SK-N-MC (cell line): ENCODE data around the gene CNPY2.
"Not testable (repeated sequence)": the region's sequence is repeated elsewhere in the genome, so short reads cannot be mapped to it uniquely, and the experiment has no call there.

Experiments
- DNase-seq: peaks from one replicate; pipeline ENCODE4 v3.0.0-alpha.2; 2011; ENCODE audit warnings: low read depth, low spot score
- H3K27ac ChIP-seq: fragments of 200-600 bp; sonication (generic); 2 replicates; pipeline ENCODE4 v1.5.1; 2016; ENCODE audit warnings: mixed run types
- H3K36me3 ChIP-seq: fragments of 200-600 bp; sonication (generic); 2 replicates; pipeline ENCODE4 v1.6.1; 2017; ENCODE audit warnings: antibody characterized with exemption, low read length, mixed read lengths; ENCODE audit not compliant: insufficient read depth
- H3K4me3 ChIP-seq: fragments of 200-600 bp; sonication (generic); 2 replicates; pipeline ENCODE4 v1.5.1; 2016
- H3K9ac ChIP-seq: fragments of 200-600 bp; sonication (generic); 2 replicates; pipeline ENCODE4 v1.8.0; 2017; ENCODE audit warnings: mixed run types, mixed read lengths; ENCODE audit not compliant: insufficient read length
- H3K9me3 ChIP-seq: fragments of 200-600 bp; sonication (generic); 2 replicates; pipeline ENCODE4 v1.6.1; 2017; ENCODE audit warnings: low read depth, mild to moderate bottlenecking, antibody characterized with exemption, low read length, moderate library complexity, mixed read lengths
- EZH2 ChIP-seq: fragments of 200-600 bp; sonication (generic); IDR thresholded peaks from one replicate; pipeline ENCODE4 v1.6.1; 2017; ENCODE audit warnings: antibody characterized with exemption
- FOXP2 ChIP-seq: optimal IDR thresholded peaks from 2 replicates; pipeline ENCODE3; 2011; ENCODE audit warnings: mild to moderate bottlenecking, moderate library complexity; ENCODE audit not compliant: insufficient read depth; ENCODE audit errors: extremely low read length, control extremely low read depth
- POLR2AphosphoS5 ChIP-seq: IDR thresholded peaks from 2 replicates; pipeline ENCODE4 v1.6.1; 2012; ENCODE audit warnings: mild to moderate bottlenecking, low read depth, low read length, borderline replicate concordance

The CNPY2 gene

GRCh38 chr12:56296295-56296694, 19.5 kb downstream of the CNPY2 start:
- H3K27ac ChIP-seq, result no peak overlapping the region
- peaks cover 43% of the 10 kb centered on the region for H3K36me3 ChIP-seq
- no peak for DNase-seq
- H3K4me3 ChIP-seq, result no peak overlapping the region
- TF ChIP-seq EZH2, result no peak
- no peaks in the 10 kb centered on the region for H3K9me3 ChIP-seq
- no peak overlapping the region for H3K9ac ChIP-seq

GRCh38 chr12:56293795-56294194, 22.0 kb downstream of the CNPY2 start:
- TF ChIP-seq EZH2 (no peak), FOXP2 (no peak), POLR2AphosphoS5 (no peak)
- no peak overlapping the region for H3K9ac ChIP-seq
- no peak overlapping the region for H3K4me3 ChIP-seq
- no peaks in the 10 kb centered on the region for H3K9me3 ChIP-seq
- DNase-seq, result no peak
- no peak overlapping the region for H3K27ac ChIP-seq
- peaks cover 62% of the 10 kb centered on the region for H3K36me3 ChIP-seq

GRCh38 chr12:56288705-56289387, 26.9 kb downstream of the CNPY2 start:
- H3K4me3 ChIP-seq, result no peak overlapping the region
- TF ChIP-seq POLR2AphosphoS5 (no peak), EZH2 (no peak), FOXP2 (no peak)
- H3K9ac ChIP-seq, result no peak overlapping the region
- DNase-seq, result no peak
- H3K36me3 ChIP-seq, result peaks cover 50% of the 10 kb centered on the region
- no peaks in the 10 kb centered on the region for H3K9me3 ChIP-seq
- H3K27ac ChIP-seq, result peak overlapping the region; percentile 50

GRCh38 chr12:56286044-56286830, 29.6 kb downstream of the CNPY2 start:
- no peak for TF ChIP-seq POLR2AphosphoS5
- TF ChIP-seq FOXP2, result no peak
- TF ChIP-seq EZH2, result no peak
- peaks cover 66% of the 10 kb centered on the region for H3K36me3 ChIP-seq
- DNase-seq, result no peak
- no peaks in the 10 kb centered on the region for H3K9me3 ChIP-seq
- H3K9ac ChIP-seq, result no peak overlapping the region
- no peak overlapping the region for H3K27ac ChIP-seq
- H3K4me3 ChIP-seq, result no peak overlapping the region

GRCh38 chr12:56284263-56284662, 31.5 kb downstream of the CNPY2 start:
- not testable (repeated sequence) for DNase-seq, H3K27ac ChIP-seq, H3K9ac ChIP-seq, H3K9me3 ChIP-seq, H3K4me3 ChIP-seq
- H3K36me3 ChIP-seq, result peaks cover 63% of the 10 kb centered on the region

GRCh38 chr12:56282579-56282978, 33.2 kb downstream of the CNPY2 start:
- Histone ChIP-seq H3K36me3 (peaks cover 76% of the 10 kb centered on the region), H3K9ac (no peak overlapping the region), H3K27ac (no peak overlapping the region), H3K9me3 (no peaks in the 10 kb centered on the region), H3K4me3 (no peak overlapping the region)
- TF ChIP-seq FOXP2 (no peak), POLR2AphosphoS5 (no peak)
- DNase-seq, result no peak

- H3K4me3 ChIP-seq, result no peak overlapping the region
- peaks cover 79% of the 10 kb centered on the region for H3K36me3 ChIP-seq
- DNase-seq, result no peak
- TF ChIP-seq FOXP2, result no peak
- TF ChIP-seq POLR2AphosphoS5, result no peak
- TF ChIP-seq EZH2, result no peak
- no peak overlapping the region for H3K9ac ChIP-seq
- H3K9me3 ChIP-seq, result no peaks in the 10 kb centered on the region
- no peak overlapping the region for H3K27ac ChIP-seq
These were observed 33.8 kb downstream of the CNPY2 start for GRCh38 chr12:56282030-56282429.

GRCh38 chr12:56280849-56281248, 34.9 kb downstream of the CNPY2 start:
- no peak overlapping the region for H3K4me3 ChIP-seq
- peaks cover 80% of the 10 kb centered on the region for H3K36me3 ChIP-seq
- no peak for DNase-seq
- H3K9me3 ChIP-seq, result no peaks in the 10 kb centered on the region
- 0 out of 2 replicates have a peak overlapping the region, but pooled peaks have one; percentile 4 for H3K27ac ChIP-seq
- TF ChIP-seq EZH2 (no peak), FOXP2 (no peak), POLR2AphosphoS5 (no peak)
- H3K9ac ChIP-seq, result no peak overlapping the region

- TF ChIP-seq FOXP2 (no peak), EZH2 (no peak), POLR2AphosphoS5 (no peak)
- H3K9ac ChIP-seq, result no peak overlapping the region
- peaks cover 87% of the 10 kb centered on the region for H3K36me3 ChIP-seq
These were observed 36.9 kb downstream of the CNPY2 start for GRCh38 chr12:56278905-56279304.

More at GRCh38 chr12:56278905-56279304, 36.9 kb downstream of the CNPY2 start:
- no peaks in the 10 kb centered on the region for H3K9me3 ChIP-seq
- DNase-seq, result no peak
- no peak overlapping the region for H3K27ac ChIP-seq
- no peak overlapping the region for H3K4me3 ChIP-seq
